Lung (tissue), 12 donors: Measurements from ENCODE around the gene PCSK5. TPM values are rescaled to one million over a fixed set of nuclear protein-coding genes. Genes with fewer than 3 reads are reported as not detected.

Experiments used
- ATAC-seq: fragments of 200-7000 bp; cut with Tn5 transposase; one replicate; pipeline ENCODE4 v1.9.1; 2020; ENCODE audit warnings: moderate number of reproducible peaks; ENCODE audit not compliant: insufficient read depth, low FRiP score
- DNase-seq, 3 donors: peaks; one replicate each; pipeline ENCODE4 v3.0.0-alpha.2; 2013 to 2017
- H3K27ac ChIP-seq, 2 donors: one replicate each; pipeline ENCODE4 v1.5.1; 2013; ENCODE audit warnings: mild to moderate bottlenecking in 2 of 2, moderate library complexity in 2 of 2, control low read depth in 1 of 2, inconsistent platforms in 1 of 2, low read depth in 1 of 2, low read length in 1 of 2
- H3K27me3 ChIP-seq, 3 donors: one replicate each; pipeline ENCODE4 v1.5.1; 2013; ENCODE audit warnings: low read length in 2 of 3; ENCODE audit not compliant: control insufficient read depth in 3 of 3, insufficient read depth in 3 of 3
- H3K36me3 ChIP-seq, 4 donors: one replicate each; pipeline ENCODE4 v1.5.1; 2013; ENCODE audit warnings: low read length in 4 of 4, mild to moderate bottlenecking in 1 of 4, moderate library complexity in 1 of 4; ENCODE audit not compliant: control insufficient read depth in 4 of 4, insufficient read depth in 4 of 4
- H3K4me1 ChIP-seq, 5 donors: one replicate each; pipeline ENCODE4 v1.5.1; 2013; ENCODE audit warnings: low read length in 5 of 5, mild to moderate bottlenecking in 2 of 5, moderate library complexity in 1 of 5; ENCODE audit not compliant: control insufficient read depth in 5 of 5, insufficient read depth in 5 of 5
- H3K4me3 ChIP-seq: one replicate; pipeline ENCODE4 v1.5.1; 2013; ENCODE audit warnings: mild to moderate bottlenecking, control low read depth, moderate library complexity
- H3K9ac ChIP-seq, 2 donors: one replicate each; pipeline ENCODE4 v1.5.1; 2013; ENCODE audit warnings: low read length in 2 of 2, control low read depth in 1 of 2; ENCODE audit not compliant: insufficient read depth in 1 of 2
- H3K9me3 ChIP-seq, 4 donors: one replicate each; pipeline ENCODE4 v1.5.1; 2013; ENCODE audit warnings: low read length in 3 of 4, mild to moderate bottlenecking in 1 of 4, moderate library complexity in 1 of 4; ENCODE audit not compliant: control insufficient read depth in 4 of 4, insufficient read depth in 3 of 4
- WGBS, 2 donors: extraction: QIAGEN DNeasy Blood & Tissue Kit; methylation state at CpG; one replicate each; pipeline ENCODE4 v1.1.7; 2013; 5-methylcytosine and 5-hydroxymethylcytosine counted together
- polyA plus RNA-seq, 2 donors: library from polyadenylated mRNA; stranded (reverse); fragments of 200-250 nt; gene quantifications; one replicate each; pipeline ENCODE4 v1.2.1, GENCODE V29; 2013
- total RNA-seq, 2 donors: library from RNA; depleted of rRNA in 1 of 2; stranded (reverse); fragments of >200 nt in 1 of 2; gene quantifications; one replicate each; pipeline ENCODE4 v1.2.1, GENCODE V29; 2014 to 2021
- TF ChIP-seq, protein P1 (sequence below): IDR thresholded peaks from 2 replicates; pipeline ENCODE4 v1.5.1; 2012; ENCODE audit warnings: mild to moderate bottlenecking; ENCODE audit errors: control extremely low read depth, extremely low read depth
- donor health status: control.
- donor health status: control.
- donor health status: Bipolar disorder and iron deficiency.
- donor health status: healthy.
- donor health status: DM: yes; HTN: yes; CAD: no.

PCSK5 gene
- total and polyA plus RNA-seq, 4 donors: 1.9 to 28.2 (median 13.6) TPM

DNA sequence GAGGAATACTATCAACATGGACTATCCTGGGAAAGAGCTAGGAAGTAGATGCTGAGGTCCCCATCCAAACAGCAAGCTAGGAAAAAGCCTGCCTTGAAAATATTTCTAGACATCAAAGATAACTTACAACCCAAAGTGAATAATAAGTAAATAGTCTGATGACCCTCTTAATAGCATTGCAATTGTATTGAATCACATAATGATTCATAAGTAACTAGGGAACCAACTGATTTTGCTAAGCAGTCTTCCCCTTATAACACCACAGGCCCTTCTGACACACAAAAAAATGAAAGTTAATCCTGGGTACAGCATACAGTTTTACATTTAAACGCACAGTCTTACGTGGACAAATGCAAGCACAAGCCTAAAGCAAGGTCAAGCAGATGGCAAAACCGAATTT lies 304.4 kb downstream of the PCSK5 start:
- Histone ChIP-seq H3K9ac (no peak overlapping the region), H3K27me3 (no peaks in the 10 kb centered on the region), H3K9me3 (peaks cover 0 to 2% (median 0%) of the 10 kb centered on the region in 4 donors), H3K27ac (no peak overlapping the region), H3K4me3 (no peak overlapping the region), H3K4me1 (no peaks in the 10 kb centered on the region), H3K36me3 (peaks cover 0 to 5% (median 2%) of the 10 kb centered on the region in 4 donors)
- ATAC-seq: no peak
- WGBS, 2 donors: 92 to 94% methylated on average over 3 of the region's 3 CpGs
- TF ChIP-seq, protein P1, sequence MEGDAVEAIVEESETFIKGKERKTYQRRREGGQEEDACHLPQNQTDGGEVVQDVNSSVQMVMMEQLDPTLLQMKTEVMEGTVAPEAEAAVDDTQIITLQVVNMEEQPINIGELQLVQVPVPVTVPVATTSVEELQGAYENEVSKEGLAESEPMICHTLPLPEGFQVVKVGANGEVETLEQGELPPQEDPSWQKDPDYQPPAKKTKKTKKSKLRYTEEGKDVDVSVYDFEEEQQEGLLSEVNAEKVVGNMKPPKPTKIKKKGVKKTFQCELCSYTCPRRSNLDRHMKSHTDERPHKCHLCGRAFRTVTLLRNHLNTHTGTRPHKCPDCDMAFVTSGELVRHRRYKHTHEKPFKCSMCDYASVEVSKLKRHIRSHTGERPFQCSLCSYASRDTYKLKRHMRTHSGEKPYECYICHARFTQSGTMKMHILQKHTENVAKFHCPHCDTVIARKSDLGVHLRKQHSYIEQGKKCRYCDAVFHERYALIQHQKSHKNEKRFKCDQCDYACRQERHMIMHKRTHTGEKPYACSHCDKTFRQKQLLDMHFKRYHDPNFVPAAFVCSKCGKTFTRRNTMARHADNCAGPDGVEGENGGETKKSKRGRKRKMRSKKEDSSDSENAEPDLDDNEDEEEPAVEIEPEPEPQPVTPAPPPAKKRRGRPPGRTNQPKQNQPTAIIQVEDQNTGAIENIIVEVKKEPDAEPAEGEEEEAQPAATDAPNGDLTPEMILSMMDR: no peak
- no peak for DNase-seq

DNA sequence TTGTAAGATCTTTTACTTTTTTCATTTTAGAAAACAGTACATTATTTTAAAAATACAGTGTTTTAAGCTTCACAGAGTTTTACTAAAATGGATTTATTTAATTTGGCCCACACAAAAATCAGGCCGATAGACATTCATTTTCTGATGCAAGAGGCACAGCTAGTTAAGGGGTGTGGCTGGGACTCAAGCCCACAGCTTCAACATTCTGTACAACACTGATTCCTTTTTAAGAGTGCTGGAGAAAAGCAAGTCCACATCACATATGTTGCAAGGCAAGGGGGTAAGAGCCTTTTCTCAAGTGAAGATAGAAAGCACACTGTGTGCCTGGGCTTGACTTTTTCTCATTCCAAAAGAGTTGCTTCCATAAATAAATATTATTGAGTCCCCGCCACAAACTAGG lies 307.9 kb downstream of the PCSK5 start:
- DNase-seq (peak; percentile 29 to 81 (median 62)), ATAC-seq (no peak)
- Histone ChIP-seq H3K4me3 (no peak overlapping the region), H3K27me3 (no peaks in the 10 kb centered on the region), H3K36me3 (peaks cover 0 to 5% (median 0%) of the 10 kb centered on the region in 4 donors), H3K9me3 (no peaks in the 10 kb centered on the region), H3K27ac (no peak overlapping the region), H3K4me1 (no peaks in the 10 kb centered on the region), H3K9ac (no peak overlapping the region)
- TF ChIP-seq, protein P1: no peak
- 65 to 82% methylated on average over 2 of the region's 2 CpGs for WGBS, 2 donors

DNA sequence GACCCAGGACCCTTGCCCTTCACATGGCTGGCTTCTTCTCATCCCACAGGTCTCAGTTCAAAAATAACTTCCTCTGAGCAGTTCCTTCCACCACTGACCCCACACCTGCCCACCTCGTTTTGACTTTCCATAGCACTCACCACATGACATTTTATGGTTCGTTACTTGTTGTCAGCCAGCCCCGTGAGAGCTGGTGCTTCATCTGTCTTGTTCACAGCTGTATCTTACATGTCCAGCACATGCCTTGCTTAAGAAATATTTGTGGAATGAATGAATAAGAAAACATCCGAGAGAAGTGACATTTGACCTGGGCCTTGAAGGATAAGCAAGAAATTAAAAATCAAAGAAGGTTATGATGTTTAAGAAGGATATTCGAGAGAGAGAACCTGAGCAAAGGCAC lies 309.8 kb downstream of the PCSK5 start:
- Histone ChIP-seq H3K27ac (no peak overlapping the region), H3K4me3 (no peak overlapping the region), H3K9ac (no peak overlapping the region), H3K9me3 (no peaks in the 10 kb centered on the region), H3K27me3 (no peaks in the 10 kb centered on the region), H3K36me3 (no peaks in the 10 kb centered on the region), H3K4me1 (no peaks in the 10 kb centered on the region)
- WGBS, 2 donors: 73 to 82% methylated on average over 5 of the region's 5 CpGs
- TF ChIP-seq, protein P1: no peak
- ATAC-seq (no peak), DNase-seq (no peak)

DNA sequence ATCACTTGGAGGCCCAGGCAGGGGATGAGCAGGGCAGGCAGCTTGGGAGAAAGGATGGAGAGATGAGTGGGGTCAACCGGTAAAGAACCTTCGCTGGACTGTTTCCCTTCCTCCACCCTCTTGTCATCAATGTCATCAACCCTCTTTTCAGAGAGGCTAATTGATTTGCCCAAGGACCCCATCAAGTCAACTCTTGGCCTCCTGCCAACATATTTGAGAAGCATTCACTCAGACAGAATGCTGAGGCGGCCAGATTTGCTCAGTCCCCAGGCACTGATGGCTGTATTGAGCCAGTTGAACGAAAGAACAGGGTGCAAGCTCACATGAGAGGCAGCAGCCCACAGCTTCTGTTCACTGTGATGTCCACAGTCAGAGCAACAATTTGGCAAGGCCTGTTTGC lies 310.3 kb downstream of the PCSK5 start:
- Histone ChIP-seq H3K27ac (no peak overlapping the region), H3K4me3 (no peak overlapping the region), H3K36me3 (no peaks in the 10 kb centered on the region), H3K27me3 (no peaks in the 10 kb centered on the region), H3K4me1 (no peaks in the 10 kb centered on the region), H3K9ac (no peak overlapping the region), H3K9me3 (no peaks in the 10 kb centered on the region)
- ATAC-seq (no peak), DNase-seq (peak in 2 of 3 donors; percentile 15 to 24)
- TF ChIP-seq, protein P1: no peak
- WGBS, 2 donors: 79 to 93% methylated on average over 4 of the region's 4 CpGs
